Activated naive CD8-positive, alpha-beta T cell treated with anti-CD3 and anti-CD28 coated beads, Interleukin-2, amount 50 U/mL, for 24 hours (primary cell): ENCODE results near the gene TECTB.

Experiments used
- ATAC-seq: fragments of 150-1000 bp; cut with Tn5 transposase; one replicate; pipeline ENCODE4 v1.10.0; 2021
- DNase-seq: peaks from one replicate; pipeline ENCODE4 v3.0.0; 2021
- H3K27ac Mint-ChIP-seq: one replicate; pipeline ENCODE4 v1.8.0; 2021; ENCODE audit warnings: mild to moderate bottlenecking, mixed read lengths
- H3K27me3 Mint-ChIP-seq: one replicate; pipeline ENCODE4 v1.8.0; 2021; ENCODE audit warnings: mixed read lengths
- H3K36me3 Mint-ChIP-seq: one replicate; pipeline ENCODE4 v1.8.0; 2021; ENCODE audit warnings: low read depth, mixed read lengths
- H3K4me1 Mint-ChIP-seq: one replicate; pipeline ENCODE4 v1.8.0; 2021; ENCODE audit warnings: mixed read lengths
- H3K4me3 Mint-ChIP-seq: one replicate; pipeline ENCODE4 v1.8.0; 2021; ENCODE audit warnings: mild to moderate bottlenecking, moderate library complexity, mixed read lengths
- H3K9me3 Mint-ChIP-seq: one replicate; pipeline ENCODE4 v1.8.0; 2021; ENCODE audit warnings: mixed read lengths

The TECTB gene

GRCh38 chr10:112286837-112287818 lies 3.9 kb downstream of the TECTB start:
- Mint-ChIP-seq H3K4me1 (no peaks in the 10 kb centered on the region), H3K4me3 (no peak overlapping the region), H3K36me3 (no peaks in the 10 kb centered on the region), H3K9me3 (no peaks in the 10 kb centered on the region), H3K27ac (no peak overlapping the region), H3K27me3 (peaks cover 6% of the 10 kb centered on the region)
- DNase-seq, result no peak
- no peak for ATAC-seq

GRCh38 chr10:112287844-112288243 lies 4.6 kb downstream of the TECTB start:
- Mint-ChIP-seq H3K9me3 (no peaks in the 10 kb centered on the region), H3K36me3 (no peaks in the 10 kb centered on the region), H3K4me1 (no peaks in the 10 kb centered on the region), H3K4me3 (no peak overlapping the region), H3K27ac (no peak overlapping the region), H3K27me3 (peaks cover 6% of the 10 kb centered on the region)
- no peak for DNase-seq
- ATAC-seq, result no peak

- no peak overlapping the region for H3K27ac Mint-ChIP-seq
- DNase-seq (no peak), ATAC-seq (no peak)
Observed at GRCh38 chr10:112288486-112288885, 5.3 kb downstream of the TECTB start.

GRCh38 chr10:112289373-112290053 lies 6.3 kb downstream of the TECTB start:
- Mint-ChIP-seq H3K9me3 (no peaks in the 10 kb centered on the region), H3K27me3 (peaks cover 1% of the 10 kb centered on the region), H3K27ac (no peak overlapping the region), H3K4me1 (no peaks in the 10 kb centered on the region), H3K4me3 (no peak overlapping the region), H3K36me3 (no peaks in the 10 kb centered on the region)
- DNase-seq, result no peak
- ATAC-seq, result no peak

More at GRCh38 chr10:112288486-112288885, 5.3 kb downstream of the TECTB start:
- H3K36me3 Mint-ChIP-seq, result no peaks in the 10 kb centered on the region
- H3K27me3 Mint-ChIP-seq, result peaks cover 1% of the 10 kb centered on the region
- H3K4me3 Mint-ChIP-seq, result no peak overlapping the region
- H3K9me3 Mint-ChIP-seq, result no peaks in the 10 kb centered on the region
- H3K4me1 Mint-ChIP-seq, result no peaks in the 10 kb centered on the region

- no peak for DNase-seq
- no peak overlapping the region for H3K4me3 Mint-ChIP-seq
- no peaks in the 10 kb centered on the region for H3K36me3 Mint-ChIP-seq
- no peaks in the 10 kb centered on the region for H3K9me3 Mint-ChIP-seq
- peaks cover 1% of the 10 kb centered on the region for H3K27me3 Mint-ChIP-seq
- no peak for ATAC-seq
- no peak overlapping the region for H3K27ac Mint-ChIP-seq
- H3K4me1 Mint-ChIP-seq, result no peaks in the 10 kb centered on the region
Observed at GRCh38 chr10:112290054-112290373, 6.8 kb downstream of the TECTB start.

- no peaks in the 10 kb centered on the region for H3K9me3 Mint-ChIP-seq
- DNase-seq (no peak), ATAC-seq (no peak)
Observed at GRCh38 chr10:112294169-112294568, 11.0 kb downstream of the TECTB start.

GRCh38 chr10:112295853-112296830 lies 12.9 kb downstream of the TECTB start:
- Mint-ChIP-seq H3K4me3 (no peak overlapping the region), H3K36me3 (no peaks in the 10 kb centered on the region), H3K9me3 (no peaks in the 10 kb centered on the region), H3K4me1 (no peaks in the 10 kb centered on the region), H3K27me3 (no peaks in the 10 kb centered on the region), H3K27ac (no peak overlapping the region)
- no peak for ATAC-seq
- no peak for DNase-seq

More at GRCh38 chr10:112294169-112294568, 11.0 kb downstream of the TECTB start:
- Mint-ChIP-seq H3K27ac (no peak overlapping the region), H3K36me3 (no peaks in the 10 kb centered on the region), H3K4me3 (no peak overlapping the region), H3K4me1 (no peaks in the 10 kb centered on the region), H3K27me3 (peaks cover 1% of the 10 kb centered on the region)

- Mint-ChIP-seq H3K27me3 (no peaks in the 10 kb centered on the region), H3K4me3 (no peak overlapping the region), H3K36me3 (no peaks in the 10 kb centered on the region), H3K4me1 (no peaks in the 10 kb centered on the region), H3K9me3 (no peaks in the 10 kb centered on the region), H3K27ac (no peak overlapping the region)
- ATAC-seq (no peak), DNase-seq (no peak)
Observed at GRCh38 chr10:112296908-112297331, 13.7 kb downstream of the TECTB start.

- H3K27ac Mint-ChIP-seq, result no peak overlapping the region
Observed at GRCh38 chr10:112298581-112298980, 15.4 kb downstream of the TECTB start.

GRCh38 chr10:112299456-112299855 lies 16.3 kb downstream of the TECTB start:
- H3K27ac Mint-ChIP-seq, result no peak overlapping the region
- peaks cover 3% of the 10 kb centered on the region for H3K27me3 Mint-ChIP-seq
- DNase-seq, result no peak
- ATAC-seq, result no peak
- H3K36me3 Mint-ChIP-seq, result no peaks in the 10 kb centered on the region
- H3K9me3 Mint-ChIP-seq, result no peaks in the 10 kb centered on the region
- no peak overlapping the region for H3K4me3 Mint-ChIP-seq
- no peaks in the 10 kb centered on the region for H3K4me1 Mint-ChIP-seq

More at GRCh38 chr10:112298581-112298980, 15.4 kb downstream of the TECTB start:
- DNase-seq (no peak), ATAC-seq (no peak)
- Mint-ChIP-seq H3K4me1 (no peaks in the 10 kb centered on the region), H3K9me3 (no peaks in the 10 kb centered on the region), H3K27me3 (no peaks in the 10 kb centered on the region), H3K4me3 (no peak overlapping the region), H3K36me3 (no peaks in the 10 kb centered on the region)

GRCh38 chr10:112302335-112302734 lies 19.1 kb downstream of the TECTB start:
- no peak for DNase-seq
- no peak for ATAC-seq
- Mint-ChIP-seq H3K4me1 (no peaks in the 10 kb centered on the region), H3K9me3 (no peaks in the 10 kb centered on the region), H3K27ac (no peak overlapping the region), H3K27me3 (peaks cover 11% of the 10 kb centered on the region), H3K36me3 (no peaks in the 10 kb centered on the region), H3K4me3 (no peak overlapping the region)

- ATAC-seq (no peak), DNase-seq (no peak)
- H3K9me3 Mint-ChIP-seq, result no peaks in the 10 kb centered on the region
- H3K4me3 Mint-ChIP-seq, result no peak overlapping the region
- no peak overlapping the region for H3K27ac Mint-ChIP-seq
- H3K4me1 Mint-ChIP-seq, result no peaks in the 10 kb centered on the region
- H3K27me3 Mint-ChIP-seq, result peaks cover 15% of the 10 kb centered on the region
- H3K36me3 Mint-ChIP-seq, result no peaks in the 10 kb centered on the region
Observed at GRCh38 chr10:112303528-112303927, 20.3 kb downstream of the TECTB start.

- DNase-seq (no peak), ATAC-seq (no peak)
- H3K4me1 Mint-ChIP-seq, result no peaks in the 10 kb centered on the region
- no peaks in the 10 kb centered on the region for H3K36me3 Mint-ChIP-seq
- H3K27me3 Mint-ChIP-seq, result peaks cover 15% of the 10 kb centered on the region
- H3K4me3 Mint-ChIP-seq, result no peak overlapping the region
- H3K9me3 Mint-ChIP-seq, result no peaks in the 10 kb centered on the region
- no peak overlapping the region for H3K27ac Mint-ChIP-seq
Observed at GRCh38 chr10:112304267-112304859, 21.2 kb downstream of the TECTB start.
